HG03469 (cell line): Measurements from ENCODE around the gene ABHD12.

Experiments
- ATAC-seq: cut with Tn5 transposase; IDR thresholded peaks from one replicate; pipeline ENCODE4 v1.9.1; 2021; ENCODE audit warnings: mild to moderate bottlenecking, moderate library complexity, moderate number of reproducible peaks; ENCODE audit not compliant: unreplicated experiment

Gene ABHD12

GRCh38 chr20:25308671-25309394 lies 81.8 kb downstream of the ABHD12 start:
- no peak for ATAC-seq

- no peak for ATAC-seq
Measured at GRCh38 chr20:25308083-25308491, 82.5 kb downstream of the ABHD12 start.

- no peak for ATAC-seq
Measured at GRCh38 chr20:25306991-25307903, 83.4 kb downstream of the ABHD12 start.

- ATAC-seq: no peak
Measured at GRCh38 chr20:25304025-25304549, 86.5 kb downstream of the ABHD12 start.

GRCh38 chr20:25303292-25304024 lies 87.2 kb downstream of the ABHD12 start:
- ATAC-seq: no peak

- ATAC-seq: no peak
Measured at GRCh38 chr20:25302596-25302995, 88.0 kb downstream of the ABHD12 start.

GRCh38 chr20:25301357-25301920 lies 89.2 kb downstream of the ABHD12 start:
- no peak for ATAC-seq

- ATAC-seq: no peak
Measured at GRCh38 chr20:25300496-25301170, 90.0 kb downstream of the ABHD12 start.

GRCh38 chr20:25299806-25300205 lies 90.8 kb downstream of the ABHD12 start:
- no peak for ATAC-seq

- no peak for ATAC-seq
Measured at GRCh38 chr20:25297141-25297905, 93.3 kb downstream of the ABHD12 start.

- ATAC-seq: no peak
Measured at GRCh38 chr20:25296094-25297093, 94.2 kb downstream of the ABHD12 start.

GRCh38 chr20:25295386-25296093 lies 95.1 kb downstream of the ABHD12 start:
- ATAC-seq: no peak

GRCh38 chr20:25294459-25295385 lies 95.9 kb downstream of the ABHD12 start:
- ATAC-seq: no peak

- no peak for ATAC-seq
Measured at GRCh38 chr20:25293910-25294458, 96.7 kb downstream of the ABHD12 start.

GRCh38 chr20:25293507-25293906 lies 97.1 kb downstream of the ABHD12 start:
- ATAC-seq: no peak

GRCh38 chr20:25292176-25292891 lies 98.3 kb downstream of the ABHD12 start:
- no peak for ATAC-seq
